CD4-positive, alpha-beta T cell treated with Interleukin-10 for 1 hour (primary cell): ENCODE measurements around the gene ZBTB25.
"Not testable (repeated sequence)": the region's sequence is repeated elsewhere in the genome, so short reads cannot be mapped to it uniquely, and the experiment has no call there.

ENCODE experiments used
- DNase-seq: peaks from one replicate; pipeline ENCODE4 v3.0.0-alpha.2; 2020

Gene ZBTB25, protein sequence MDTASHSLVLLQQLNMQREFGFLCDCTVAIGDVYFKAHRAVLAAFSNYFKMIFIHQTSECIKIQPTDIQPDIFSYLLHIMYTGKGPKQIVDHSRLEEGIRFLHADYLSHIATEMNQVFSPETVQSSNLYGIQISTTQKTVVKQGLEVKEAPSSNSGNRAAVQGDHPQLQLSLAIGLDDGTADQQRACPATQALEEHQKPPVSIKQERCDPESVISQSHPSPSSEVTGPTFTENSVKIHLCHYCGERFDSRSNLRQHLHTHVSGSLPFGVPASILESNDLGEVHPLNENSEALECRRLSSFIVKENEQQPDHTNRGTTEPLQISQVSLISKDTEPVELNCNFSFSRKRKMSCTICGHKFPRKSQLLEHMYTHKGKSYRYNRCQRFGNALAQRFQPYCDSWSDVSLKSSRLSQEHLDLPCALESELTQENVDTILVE

DNA sequence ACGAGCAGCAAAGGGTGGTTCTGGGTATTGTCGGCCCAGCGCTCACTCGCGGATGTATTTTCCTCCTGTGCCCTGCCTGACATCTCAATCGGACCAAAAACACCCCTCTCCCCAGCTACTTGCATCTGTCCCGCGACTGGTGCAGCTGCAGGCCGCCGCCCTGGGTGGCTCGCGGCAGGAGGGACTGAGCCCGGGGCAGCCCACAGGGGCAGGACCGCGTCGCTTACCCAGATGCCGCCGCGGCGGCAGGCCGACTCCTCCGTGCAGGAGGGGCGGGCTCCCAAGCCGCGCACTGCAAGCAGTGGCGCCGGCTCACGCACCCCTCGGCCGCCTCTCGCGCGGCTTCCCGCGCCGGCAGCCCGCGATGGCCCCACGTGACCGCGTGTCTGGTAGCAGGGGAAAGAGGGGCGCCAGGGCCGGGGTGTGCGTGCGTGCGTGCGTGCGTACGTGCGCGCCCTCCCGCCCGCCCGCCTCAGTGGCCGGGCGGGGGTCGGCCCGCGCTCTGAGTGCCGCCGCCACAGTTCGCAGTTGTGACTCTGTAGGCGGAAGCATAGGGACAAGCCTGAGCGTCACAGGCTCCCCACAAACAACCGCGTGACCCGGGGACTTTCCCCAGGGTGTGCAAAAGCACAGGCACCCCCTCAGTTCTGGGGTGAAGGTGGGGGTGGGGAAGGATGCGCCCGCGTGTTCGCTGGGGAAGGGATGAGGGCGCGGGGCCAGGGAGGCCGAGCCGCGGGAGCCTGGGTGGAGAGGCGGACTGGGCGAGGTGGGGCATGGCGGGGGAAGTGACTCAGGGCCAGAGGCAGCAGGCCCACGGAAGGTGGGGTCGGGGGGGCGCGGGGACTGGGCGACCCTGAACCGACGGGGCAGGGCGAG lies at the start of gene ZBTB25:
Gene ZBTB25, minus strand, starts transcription at position 405 of the 876 bp plus-strand sequence. CDS start 13,305 bp downstream, outside the sequence.
- DNase-seq = peak; percentile 98

DNA sequence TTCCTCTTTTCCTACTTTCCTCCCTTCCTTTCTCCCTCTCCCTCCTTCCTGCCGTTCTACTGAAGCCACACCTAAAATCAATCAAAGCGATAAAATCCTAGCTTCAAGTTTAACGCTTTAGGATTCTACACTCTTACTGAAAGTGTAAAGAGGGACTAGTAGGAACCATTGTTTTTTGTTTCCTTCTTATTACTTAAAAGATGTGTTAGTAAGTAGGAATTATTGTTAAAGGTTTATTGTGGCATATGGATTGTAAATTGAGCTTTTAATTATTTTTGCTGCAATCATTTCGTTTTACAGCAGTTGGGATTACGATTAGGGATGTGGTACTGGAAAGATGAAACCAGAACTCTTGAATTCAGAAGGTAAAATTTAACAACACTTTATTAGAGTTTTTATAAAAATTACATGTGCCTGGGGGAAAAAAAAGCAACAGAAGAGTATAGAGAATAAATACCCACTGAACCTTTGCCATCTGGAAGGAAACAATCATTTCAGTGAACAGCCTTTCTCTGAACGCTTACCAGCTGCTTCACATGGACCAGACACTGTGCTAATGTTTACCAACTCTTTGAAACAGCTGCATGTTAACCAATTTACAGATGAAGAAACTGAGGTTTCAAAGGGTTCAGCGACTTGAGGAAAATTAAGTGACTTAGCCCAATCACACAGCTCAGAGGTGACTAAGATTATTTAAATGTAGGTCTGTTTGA lies 47.1 kb upstream of the ZBTB25 start:
- DNase-seq = no peak

DNA sequence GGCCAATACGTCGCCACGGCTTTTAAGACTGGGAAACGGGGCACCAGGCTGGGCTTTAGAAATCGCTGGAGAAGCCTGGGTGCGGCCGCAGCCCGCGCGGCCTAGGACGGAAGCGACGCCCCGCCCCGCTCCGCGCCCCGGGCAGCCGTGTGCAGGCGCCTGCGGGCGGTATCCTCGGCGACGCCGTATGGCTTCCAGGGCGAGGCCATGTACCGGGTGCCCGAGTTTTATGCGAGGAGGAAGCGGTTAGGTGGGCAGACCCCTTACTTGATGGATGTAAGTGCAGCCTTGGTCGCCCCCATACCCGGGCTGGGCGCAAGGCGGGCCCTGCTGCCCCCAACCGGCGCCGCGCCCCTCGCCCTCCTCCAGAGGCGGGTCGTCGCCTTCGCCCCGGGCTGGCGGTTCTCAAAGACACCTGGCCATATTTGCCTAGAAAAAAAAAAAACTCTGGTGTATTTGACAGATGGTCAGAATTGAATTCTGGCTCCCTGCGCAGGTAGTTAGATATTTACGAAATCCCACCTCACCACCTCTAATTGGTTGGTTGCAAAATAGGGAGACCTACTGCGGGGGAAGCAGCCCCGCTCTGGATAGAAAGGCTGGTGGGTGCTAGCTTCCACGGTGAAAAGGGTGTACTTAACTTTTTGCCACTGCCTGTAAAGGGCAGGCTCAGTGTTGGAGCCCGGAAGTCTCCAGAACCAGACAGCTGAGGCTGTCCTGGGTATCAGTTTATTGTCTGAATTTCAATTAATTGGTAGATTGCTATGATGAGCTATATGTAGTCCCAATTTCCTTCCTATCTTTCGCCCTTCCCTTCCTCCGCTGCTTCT lies 46.4 kb upstream of the ZBTB25 start, which contains the start of gene PPP1R36:
Gene PPP1R36, plus strand, starts transcription at position 171 of the 830 bp plus-strand sequence. Its CDS starts 37 bp downstream, at position 208.
- peak; percentile 47 for DNase-seq

DNA sequence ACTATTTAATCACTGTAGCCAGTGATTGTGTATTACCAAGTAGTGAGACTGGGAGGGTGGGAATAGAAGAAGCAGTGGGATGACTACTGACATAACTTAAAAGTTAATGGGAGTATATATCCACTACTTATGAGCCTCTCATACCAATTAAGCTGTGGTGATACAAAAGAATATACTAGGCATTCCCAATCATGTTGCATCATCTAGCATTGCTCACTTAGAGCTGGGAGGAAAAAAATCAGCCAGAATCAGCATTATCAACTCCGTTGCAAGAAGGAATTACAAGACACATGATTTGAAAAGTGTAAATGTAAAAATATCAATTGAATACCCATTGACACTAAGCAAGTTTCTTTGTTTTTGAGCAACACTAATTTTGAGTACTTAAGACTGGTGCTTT lies 45.4 kb upstream of the ZBTB25 start:
- no peak for DNase-seq

DNA sequence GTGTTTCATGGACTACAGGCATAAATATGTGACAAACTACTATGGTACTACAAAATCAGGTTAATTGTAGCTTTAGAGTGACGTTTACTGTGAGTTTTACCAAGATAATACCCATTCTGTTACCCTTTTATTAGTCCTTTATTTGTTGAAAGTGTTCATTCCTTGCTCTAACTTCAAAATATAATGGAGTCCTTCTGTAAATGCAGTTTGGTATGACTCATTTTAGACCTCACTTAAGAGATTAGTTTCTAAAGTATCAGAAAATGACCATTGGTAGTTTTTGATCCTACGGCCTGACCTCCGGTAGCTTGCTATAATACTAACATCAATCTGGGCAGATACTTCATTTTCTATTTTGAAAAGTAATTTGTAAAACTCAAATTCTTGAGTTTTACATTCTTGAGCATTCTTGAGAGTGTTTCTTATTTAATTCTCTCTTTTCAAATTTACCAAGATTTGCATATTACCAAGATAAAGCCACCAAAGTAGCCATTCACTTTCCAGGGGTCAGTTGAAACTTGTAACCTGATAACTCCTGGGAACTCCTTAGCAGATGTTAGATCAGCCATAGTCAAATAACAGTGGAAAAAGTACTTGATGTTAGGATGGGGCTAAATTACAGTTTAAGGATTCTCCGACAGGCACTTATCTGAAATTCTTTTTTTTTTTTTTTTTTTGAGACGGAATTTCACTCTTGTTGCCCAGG lies 41.1 kb upstream of the ZBTB25 start:
- DNase-seq = no peak

DNA sequence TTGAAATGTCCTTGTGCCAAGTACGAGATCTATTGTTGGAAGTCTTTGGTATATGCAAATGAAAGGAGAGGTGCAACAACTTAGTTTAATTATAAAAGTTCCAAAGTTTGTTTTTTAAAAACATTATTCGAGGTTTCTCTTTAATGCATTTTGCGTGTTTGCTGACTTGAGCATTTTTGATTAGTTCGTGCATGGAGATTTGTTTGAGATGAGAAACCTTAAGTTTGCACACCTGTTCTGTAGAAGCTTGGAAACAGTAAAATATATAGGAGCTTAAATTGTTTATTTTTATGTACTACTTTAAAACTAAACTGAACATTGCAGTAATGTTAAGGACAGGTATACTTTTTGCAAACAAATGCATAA lies 39.2 kb upstream of the ZBTB25 start:
- no peak for DNase-seq

DNA sequence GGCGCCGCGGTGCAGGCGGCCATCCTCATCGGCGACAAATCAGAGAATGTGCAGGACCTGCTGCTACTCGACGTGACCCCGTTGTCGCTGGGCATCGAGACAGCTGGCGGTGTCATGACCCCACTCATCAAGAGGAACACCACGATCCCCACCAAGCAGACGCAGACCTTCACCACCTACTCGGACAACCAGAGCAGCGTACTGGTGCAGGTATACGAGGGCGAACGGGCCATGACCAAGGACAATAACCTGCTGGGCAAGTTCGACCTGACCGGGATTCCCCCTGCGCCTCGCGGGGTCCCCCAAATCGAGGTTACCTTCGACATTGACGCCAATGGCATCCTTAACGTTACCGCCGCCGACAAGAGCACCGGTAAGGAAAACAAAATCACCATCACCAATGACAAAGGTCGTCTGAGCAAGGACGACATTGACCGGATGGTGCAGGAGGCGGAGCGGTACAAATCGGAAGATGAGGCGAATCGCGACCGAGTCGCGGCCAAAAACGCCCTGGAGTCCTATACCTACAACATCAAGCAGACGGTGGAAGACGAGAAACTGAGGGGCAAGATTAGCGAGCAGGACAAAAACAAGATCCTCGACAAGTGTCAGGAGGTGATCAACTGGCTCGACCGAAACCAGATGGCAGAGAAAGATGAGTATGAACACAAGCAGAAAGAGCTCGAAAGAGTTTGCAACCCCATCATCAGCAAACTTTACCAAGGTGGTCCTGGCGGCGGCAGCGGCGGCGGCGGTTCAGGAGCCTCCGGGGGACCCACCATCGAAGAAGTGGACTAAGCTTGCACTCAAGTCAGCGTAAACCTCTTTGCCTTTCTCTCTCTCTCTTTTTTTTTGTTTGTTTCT lies 38.6 kb upstream of the ZBTB25 start:
- DNase-seq = peak; percentile 16

DNA sequence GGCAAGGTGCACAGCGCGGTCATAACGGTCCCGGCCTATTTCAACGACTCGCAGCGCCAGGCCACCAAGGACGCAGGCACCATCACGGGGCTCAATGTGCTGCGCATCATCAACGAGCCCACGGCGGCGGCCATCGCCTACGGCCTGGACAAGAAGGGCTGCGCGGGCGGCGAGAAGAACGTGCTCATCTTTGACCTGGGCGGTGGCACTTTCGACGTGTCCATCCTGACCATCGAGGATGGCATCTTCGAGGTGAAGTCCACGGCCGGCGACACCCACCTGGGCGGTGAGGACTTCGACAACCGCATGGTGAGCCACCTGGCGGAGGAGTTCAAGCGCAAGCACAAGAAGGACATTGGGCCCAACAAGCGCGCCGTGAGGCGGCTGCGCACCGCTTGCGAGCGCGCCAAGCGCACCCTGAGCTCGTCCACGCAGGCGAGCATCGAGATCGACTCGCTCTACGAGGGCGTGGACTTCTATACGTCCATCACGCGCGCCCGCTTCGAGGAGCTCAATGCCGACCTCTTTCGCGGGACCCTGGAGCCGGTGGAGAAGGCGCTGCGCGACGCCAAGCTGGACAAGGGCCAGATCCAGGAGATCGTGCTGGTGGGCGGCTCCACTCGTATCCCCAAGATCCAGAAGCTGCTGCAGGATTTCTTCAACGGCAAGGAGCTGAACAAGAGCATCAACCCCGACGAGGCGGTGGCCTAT lies 37.8 kb upstream of the ZBTB25 start:
- DNase-seq = peak; percentile 16

DNA sequence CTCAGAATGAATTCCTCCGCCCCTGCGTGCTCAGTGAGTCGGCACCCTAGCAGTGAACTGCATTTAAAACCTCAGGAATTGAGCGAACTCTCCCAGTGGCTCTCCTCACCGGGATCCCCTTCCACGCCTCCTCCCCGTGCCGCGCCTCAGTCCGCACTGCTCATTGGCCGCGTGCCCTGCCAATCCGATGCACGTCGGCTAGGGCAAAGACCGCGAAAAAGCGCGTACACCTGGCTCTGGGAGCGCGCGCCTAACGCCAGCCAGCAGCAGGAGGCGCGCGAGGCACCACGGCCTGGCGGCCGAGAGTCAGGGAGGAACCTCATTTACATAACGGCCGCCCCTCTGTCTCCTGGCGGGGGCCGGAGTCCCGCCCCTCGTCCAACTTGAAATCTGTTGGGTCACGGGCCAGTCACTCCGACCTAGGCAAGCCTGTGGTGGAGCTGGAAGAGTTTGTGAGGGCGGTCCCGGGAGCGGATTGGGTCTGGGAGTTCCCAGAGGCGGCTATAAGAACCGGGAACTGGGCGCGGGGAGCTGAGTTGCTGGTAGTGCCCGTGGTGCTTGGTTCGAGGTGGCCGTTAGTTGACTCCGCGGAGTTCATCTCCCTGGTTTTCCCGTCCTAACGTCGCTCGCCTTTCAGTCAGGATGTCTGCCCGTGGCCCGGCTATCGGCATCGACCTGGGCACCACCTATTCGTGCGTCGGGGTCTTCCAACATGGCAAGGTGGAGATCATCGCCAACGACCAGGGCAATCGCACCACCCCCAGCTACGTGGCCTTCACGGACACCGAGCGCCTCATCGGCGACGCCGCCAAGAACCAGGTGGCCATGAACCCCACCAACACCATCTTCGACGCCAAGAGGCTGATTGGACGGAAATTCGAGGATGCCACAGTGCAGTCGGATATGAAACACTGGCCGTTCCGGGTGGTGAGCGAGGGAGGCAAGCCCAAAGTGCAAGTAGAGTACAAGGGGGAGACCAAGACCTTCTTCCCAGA lies 36.9 kb upstream of the ZBTB25 start, which contains the start of gene HSPA2:
Gene HSPA2, plus strand, starts transcription at position 534 of the 995 bp plus-strand sequence. Its CDS starts 109 bp downstream, at position 643.
- DNase-seq = peak; percentile 96

DNA sequence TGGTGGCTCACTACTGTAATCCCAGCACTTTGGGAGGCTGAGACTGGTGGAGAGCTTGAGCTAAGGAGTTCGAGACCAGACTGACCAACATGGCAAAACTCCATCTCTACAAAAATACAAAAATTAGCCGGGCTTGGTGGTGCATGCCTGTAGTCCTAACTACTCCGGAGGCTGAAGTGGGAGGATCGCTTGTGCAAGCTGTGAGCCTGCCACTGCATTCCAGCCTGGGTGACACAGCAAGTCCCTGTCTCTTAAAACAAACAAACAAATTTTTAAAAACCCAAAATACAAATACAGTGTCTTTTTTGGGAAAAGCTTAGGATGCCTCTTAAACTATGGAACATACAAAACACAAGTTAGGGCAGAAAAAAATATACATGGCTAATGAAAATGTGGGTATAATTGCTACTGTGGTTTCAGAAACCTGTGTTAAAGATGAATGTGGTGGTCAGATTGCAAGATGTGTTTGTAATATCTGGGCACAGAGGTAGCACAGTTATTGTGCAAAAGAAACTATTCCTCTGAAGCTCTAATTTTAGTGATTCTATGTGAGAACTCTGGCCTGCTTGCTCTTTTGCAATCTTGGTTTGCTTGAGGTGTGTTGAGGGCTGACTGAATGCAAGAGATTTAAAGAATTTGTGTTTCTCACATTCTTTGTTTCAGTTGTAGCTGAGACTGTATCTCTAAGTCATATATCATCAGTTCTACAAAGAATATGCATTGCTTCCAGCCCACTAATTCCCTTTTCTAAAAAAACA lies 33.0 kb upstream of the ZBTB25 start:
- no peak for DNase-seq

DNA sequence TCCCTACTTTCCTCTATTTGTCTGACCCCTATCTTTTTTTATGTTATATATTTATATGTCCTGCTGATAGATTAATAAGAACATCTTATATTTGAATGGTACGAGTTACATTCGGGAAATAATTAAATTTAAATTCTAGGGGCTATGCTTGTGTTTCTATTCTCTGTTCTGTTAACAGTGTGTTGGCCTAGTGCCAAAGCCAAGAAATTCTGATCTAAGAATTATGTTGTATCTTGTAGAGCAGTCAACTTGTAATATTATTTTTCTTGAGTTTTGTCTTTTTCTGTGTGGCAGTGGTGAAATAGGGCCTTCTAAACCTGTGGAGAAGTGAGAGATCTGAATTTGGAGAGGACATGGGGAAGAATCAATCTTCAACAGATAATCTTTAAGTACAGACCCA lies 27.9 kb upstream of the ZBTB25 start:
- no peak for DNase-seq

DNA sequence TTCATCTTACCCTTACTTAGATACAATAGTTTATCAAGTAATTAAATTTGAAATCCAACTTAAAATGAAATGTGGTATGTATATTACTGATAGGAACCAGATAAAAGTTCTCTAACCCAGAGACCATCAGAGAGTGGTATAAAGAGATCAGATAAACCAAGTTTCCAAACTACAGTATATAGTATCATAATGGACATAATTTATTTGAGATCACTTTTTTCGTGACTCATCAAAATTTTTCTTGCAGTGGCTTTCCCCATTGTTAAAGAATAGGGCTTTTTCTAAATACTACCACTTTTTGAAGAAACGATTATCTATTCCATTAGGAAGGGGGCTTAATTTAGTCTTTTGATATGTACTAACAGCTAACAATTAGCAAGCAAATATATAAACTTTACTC lies 21.7 kb upstream of the ZBTB25 start:
- DNase-seq = no peak

DNA sequence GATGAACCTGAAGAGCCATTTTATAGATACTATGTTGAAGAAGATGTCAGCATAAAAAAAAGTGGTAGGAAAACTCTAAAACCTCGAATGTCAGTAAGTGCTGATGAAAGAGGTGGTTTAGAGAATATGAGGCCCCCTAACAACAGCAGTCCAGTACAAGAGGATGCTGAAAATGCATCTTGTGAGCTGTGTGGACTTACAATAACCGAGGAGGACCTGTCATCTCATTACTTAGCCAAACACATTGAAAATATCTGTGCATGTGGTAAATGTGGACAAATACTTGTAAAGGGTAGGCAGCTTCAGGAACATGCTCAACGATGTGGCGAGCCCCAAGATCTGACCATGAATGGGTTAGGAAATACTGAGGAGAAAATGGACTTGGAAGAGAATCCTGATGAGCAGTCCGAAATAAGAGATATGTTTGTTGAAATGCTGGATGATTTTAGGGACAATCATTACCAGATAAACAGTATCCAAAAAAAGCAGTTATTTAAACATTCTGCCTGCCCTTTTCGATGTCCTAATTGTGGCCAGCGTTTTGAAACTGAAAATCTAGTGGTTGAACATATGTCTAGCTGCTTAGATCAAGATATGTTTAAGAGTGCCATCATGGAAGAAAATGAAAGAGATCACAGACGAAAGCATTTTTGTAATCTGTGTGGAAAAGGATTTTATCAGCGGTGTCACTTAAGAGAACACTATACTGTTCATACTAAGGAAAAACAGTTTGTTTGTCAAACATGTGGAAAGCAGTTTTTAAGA lies 19.1 kb upstream of the ZBTB25 start:
- DNase-seq = no peak

DNA sequence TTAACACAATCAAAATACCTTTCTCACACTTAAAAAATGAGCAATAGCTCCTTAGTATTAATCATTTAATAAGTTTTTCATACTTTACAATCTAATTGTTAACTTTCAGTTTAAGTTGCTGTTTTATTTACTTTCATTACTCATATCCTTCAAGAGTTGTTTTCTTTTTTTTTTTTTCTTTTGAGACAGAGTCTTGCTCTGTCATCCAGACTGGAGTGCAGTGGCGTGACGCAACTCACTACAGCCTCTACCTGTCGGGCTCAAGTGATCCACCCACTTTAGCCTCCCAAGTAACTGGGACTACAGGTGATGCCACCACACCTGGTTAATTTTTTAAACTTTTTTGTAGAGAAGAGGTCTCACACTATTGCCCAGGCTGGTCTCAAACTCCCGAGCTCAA lies 17.1 kb upstream of the ZBTB25 start:
- no peak for DNase-seq

DNA sequence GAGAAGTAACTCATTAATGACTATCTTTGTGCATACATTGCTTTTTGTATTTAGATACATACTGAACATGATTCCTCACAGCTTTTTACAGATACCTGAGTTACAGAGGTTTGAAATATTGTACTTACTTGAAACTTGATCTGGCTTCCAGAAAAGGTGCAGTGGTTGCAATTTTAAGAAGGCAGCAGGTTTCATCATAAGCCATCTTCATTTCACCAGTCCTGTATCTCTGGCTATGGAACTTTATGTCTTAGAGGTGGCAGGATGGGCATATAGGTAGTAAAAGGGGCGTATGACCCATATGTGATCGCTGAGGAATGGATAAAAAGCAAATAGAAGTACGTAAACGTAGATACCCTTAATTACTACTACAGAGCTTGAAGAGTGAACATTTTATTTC lies 14.6 kb upstream of the ZBTB25 start:
- DNase-seq = no peak

DNA sequence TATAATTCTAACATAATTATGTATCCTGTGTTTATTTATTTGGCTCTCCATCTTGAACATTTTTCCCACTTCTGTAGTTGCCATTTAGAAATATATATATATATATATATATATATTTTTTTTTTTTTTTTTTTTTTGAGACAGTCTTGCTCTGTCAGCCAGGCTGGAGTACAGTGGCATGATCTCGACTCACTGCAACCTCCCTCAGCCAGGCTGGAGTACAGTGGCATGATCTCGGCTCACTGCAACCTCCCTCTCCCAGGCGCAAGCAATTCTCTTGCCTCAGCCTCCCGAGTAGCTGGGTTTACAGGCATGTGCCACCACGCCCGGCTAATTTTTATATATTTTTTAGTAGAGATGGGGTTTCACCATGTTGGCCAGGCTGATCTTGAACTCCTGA lies 14.0 kb upstream of the ZBTB25 start:
- DNase-seq = not testable (repeated sequence)

DNA sequence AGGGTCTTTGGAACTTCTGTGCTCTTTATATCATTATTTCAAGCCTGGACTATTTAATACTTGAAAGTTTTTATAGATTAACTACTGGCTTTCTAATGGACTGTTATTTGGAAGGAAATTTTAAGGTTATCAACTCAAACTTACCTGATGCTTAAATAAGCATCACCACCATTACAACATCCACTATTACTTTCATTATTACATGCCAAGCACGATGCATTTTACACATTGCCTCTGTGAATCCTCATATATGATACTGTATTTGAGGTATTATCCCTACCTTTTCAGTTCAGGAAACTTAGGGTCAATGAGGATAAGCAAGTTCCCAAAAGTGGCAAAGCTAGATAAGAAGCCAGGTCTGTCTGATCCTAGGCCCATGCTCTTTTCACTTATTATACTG lies 13.3 kb upstream of the ZBTB25 start:
- no peak for DNase-seq
